CD8-positive, alpha-beta memory T cell (primary cell): ENCODE measurements around the gene SPRYD7. TPM values are rescaled to one million over a fixed set of nuclear protein-coding genes. Genes with fewer than 3 reads are reported as not detected.
"Not testable (repeated sequence)": the region's sequence is repeated elsewhere in the genome, so short reads cannot be mapped to it uniquely, and the experiment has no call there.

Experiments
- CTCF ChIA-PET: fragments of 350-600 bp; sonication (Branson Sonifier 250); formaldehyde crosslinking; loops from one replicate; lab custom pipeline; 2021; ENCODE audit warnings: antibody characterized with exemption; lab: Charles Lee
- POLR2A ChIA-PET: fragments of 350-600 bp; sonication (Branson Sonifier 250); formaldehyde crosslinking; loops from one replicate; lab custom pipeline; 2021; ENCODE audit warnings: antibody characterized with exemption; lab: Charles Lee
- DNase-seq, 5 donors: peaks; one replicate each; pipeline versions ENCODE4 v3.0.0 to v3.0.0-alpha.2; 2020 to 2022; ENCODE audit warnings: mixed read lengths in 1 of 5
- H3K27ac ChIP-seq: one replicate; pipeline ENCODE4 v1.7.0; 2013; ENCODE audit warnings: low read depth, mild to moderate bottlenecking, low read length, moderate library complexity
- H3K27me3 ChIP-seq: 2 replicates; pipeline ENCODE4 v1.7.0; 2013; ENCODE audit warnings: low read length, mild to moderate bottlenecking; ENCODE audit not compliant: insufficient read depth, poor library complexity, severe bottlenecking
- H3K36me3 ChIP-seq: 2 replicates; pipeline ENCODE4 v1.7.0; 2013; ENCODE audit warnings: mild to moderate bottlenecking, low read length, moderate library complexity; ENCODE audit not compliant: insufficient read depth
- H3K4me1 ChIP-seq: 2 replicates; pipeline ENCODE4 v1.7.0; 2013; ENCODE audit warnings: mild to moderate bottlenecking, low read length, moderate library complexity; ENCODE audit not compliant: insufficient read depth
- H3K4me3 ChIP-seq: 2 replicates; pipeline ENCODE4 v1.7.0; 2013; ENCODE audit warnings: mild to moderate bottlenecking, low read length
- H3K9me3 ChIP-seq: 2 replicates; pipeline ENCODE4 v1.7.0; 2013; ENCODE audit warnings: mild to moderate bottlenecking, low read length
- H3K27ac Mint-ChIP-seq, 8 donors: one replicate each; pipeline ENCODE4 v1.8.0; 2020 to 2021; ENCODE audit warnings: mixed read lengths in 8 of 8, mild to moderate bottlenecking in 6 of 8, inconsistent platforms in 3 of 8, moderate library complexity in 3 of 8
- H3K27me3 Mint-ChIP-seq, 2 donors: one replicate each; pipeline ENCODE4 v1.8.0; 2020 to 2021; ENCODE audit warnings: mixed read lengths in 2 of 2, mild to moderate bottlenecking in 1 of 2, moderate library complexity in 1 of 2
- H3K36me3 Mint-ChIP-seq, 3 donors: one replicate each; pipeline ENCODE4 v1.8.0; 2020 to 2021; ENCODE audit warnings: mixed read lengths in 3 of 3, inconsistent platforms in 1 of 3, mild to moderate bottlenecking in 1 of 3
- H3K4me1 Mint-ChIP-seq, 3 donors: one replicate each; pipeline ENCODE4 v1.8.0; 2020 to 2021; ENCODE audit warnings: mixed read lengths in 3 of 3, inconsistent platforms in 1 of 3, mild to moderate bottlenecking in 1 of 3
- H3K4me3 Mint-ChIP-seq, 7 donors: one replicate each; pipeline ENCODE4 v1.8.0; 2020 to 2021; ENCODE audit warnings: mixed read lengths in 7 of 7, mild to moderate bottlenecking in 6 of 7, moderate library complexity in 4 of 7, inconsistent platforms in 2 of 7
- H3K9me3 Mint-ChIP-seq, 5 donors: one replicate each; pipeline ENCODE4 v1.8.0; 2020 to 2022; ENCODE audit warnings: mixed read lengths in 5 of 5, mild to moderate bottlenecking in 3 of 5, moderate library complexity in 2 of 5, inconsistent platforms in 1 of 5
- polyA plus RNA-seq: library from polyadenylated mRNA; unstranded; fragments of 300-500 nt; fragmentation: Illumina TruSeq; gene quantifications from one replicate; pipeline ENCODE4 v1.2.3, GENCODE V29; 2021
- total RNA-seq, 2 experiments: library from RNA; stranded (reverse); gene quantifications; one replicate each; pipeline ENCODE4 v1.2.3, GENCODE V29; 2021

SPRYD7 gene
- total and polyA plus RNA-seq, 3 experiments from 2014 or later: 3.4 to 10.1 (median 8.8) TPM

GRCh38 chr13:49967456-49967855 lies 31.3 kb upstream of the SPRYD7 start:
- Mint-ChIP-seq H3K9me3 (peaks cover 19 to 30% (median 21%) of the 10 kb centered on the region in 5 donors), H3K27ac (no peak overlapping the region), H3K4me3 (no peak overlapping the region), H3K4me1 (no peaks in the 10 kb centered on the region), H3K36me3 (peaks cover 7 to 43% (median 19%) of the 10 kb centered on the region in 3 donors), H3K27me3 (no peaks in the 10 kb centered on the region)
- Histone ChIP-seq H3K27me3 (no peaks in the 10 kb centered on the region), H3K36me3 (no peaks in the 10 kb centered on the region), H3K4me3 (no peak overlapping the region), H3K27ac (no peak overlapping the region), H3K9me3 (no peaks in the 10 kb centered on the region), H3K4me1 (no peaks in the 10 kb centered on the region)
- no peak for DNase-seq
- CTCF ChIA-PET: no interaction called here
- POLR2A ChIA-PET: interaction anchor here (0.6 kb wide), 1 partner anchor 1772 kb away, joined by 3 read pairs; no protein-coding TSS in a partner anchor

- Histone ChIP-seq H3K4me3 (no peak overlapping the region), H3K27ac (no peak overlapping the region), H3K27me3 (no peaks in the 10 kb centered on the region), H3K4me1 (no peaks in the 10 kb centered on the region), H3K36me3 (no peaks in the 10 kb centered on the region), H3K9me3 (no peaks in the 10 kb centered on the region)
- H3K9me3 Mint-ChIP-seq: peaks cover 12 to 22% (median 13%) of the 10 kb centered on the region in 5 donors
- H3K4me1 Mint-ChIP-seq: no peaks in the 10 kb centered on the region
- peaks cover 3 to 29% (median 4%) of the 10 kb centered on the region in 3 donors for H3K36me3 Mint-ChIP-seq
- no peak for DNase-seq
- H3K27me3 Mint-ChIP-seq: peaks cover 3 to 15% of the 10 kb centered on the region in 2 donors
- H3K4me3 Mint-ChIP-seq: no peak overlapping the region
- ChIA-PET CTCF (no interaction called here), POLR2A (no interaction called here)
- no peak overlapping the region for H3K27ac Mint-ChIP-seq
Measured at GRCh38 chr13:49958321-49958720, 22.2 kb upstream of the SPRYD7 start.

GRCh38 chr13:49956131-49956530 lies 20.0 kb upstream of the SPRYD7 start:
- ChIA-PET POLR2A (no interaction called here), CTCF (no interaction called here)
- peaks cover 4 to 15% (median 5%) of the 10 kb centered on the region in 5 donors for H3K9me3 Mint-ChIP-seq

GRCh38 chr13:49954674-49955455 lies 18.7 kb upstream of the SPRYD7 start:
- no peak for DNase-seq

More at GRCh38 chr13:49956131-49956530, 20.0 kb upstream of the SPRYD7 start:
- Histone ChIP-seq H3K4me1 (no peaks in the 10 kb centered on the region), H3K4me3 (no peak overlapping the region), H3K36me3 (no peaks in the 10 kb centered on the region), H3K9me3 (no peaks in the 10 kb centered on the region), H3K27ac (no peak overlapping the region), H3K27me3 (no peaks in the 10 kb centered on the region)
- no peak overlapping the region for H3K27ac Mint-ChIP-seq
- H3K36me3 Mint-ChIP-seq: peaks cover 0 to 17% (median 2%) of the 10 kb centered on the region in 3 donors
- no peaks in the 10 kb centered on the region for H3K4me1 Mint-ChIP-seq
- peaks cover 4 to 15% of the 10 kb centered on the region in 2 donors for H3K27me3 Mint-ChIP-seq
- DNase-seq: no peak
- H3K4me3 Mint-ChIP-seq: no peak overlapping the region

GRCh38 chr13:49953560-49953959 lies 17.4 kb upstream of the SPRYD7 start:
- no peak overlapping the region for H3K27ac Mint-ChIP-seq
- DNase-seq: no peak
- Histone ChIP-seq H3K36me3 (no peaks in the 10 kb centered on the region), H3K27me3 (no peaks in the 10 kb centered on the region), H3K27ac (no peak overlapping the region), H3K4me3 (no peak overlapping the region), H3K4me1 (no peaks in the 10 kb centered on the region), H3K9me3 (no peaks in the 10 kb centered on the region)
- H3K4me1 Mint-ChIP-seq: no peaks in the 10 kb centered on the region
- ChIA-PET POLR2A (no interaction called here), CTCF (no interaction called here)
- H3K36me3 Mint-ChIP-seq: peaks cover 0 to 5% (median 0%) of the 10 kb centered on the region in 3 donors
- peaks cover 5 to 23% of the 10 kb centered on the region in 2 donors for H3K27me3 Mint-ChIP-seq
- peaks cover 0 to 3% (median 0%) of the 10 kb centered on the region in 5 donors for H3K9me3 Mint-ChIP-seq
- H3K4me3 Mint-ChIP-seq: no peak overlapping the region

More at GRCh38 chr13:49954674-49955455, 18.7 kb upstream of the SPRYD7 start:
- Histone ChIP-seq H3K27ac (no peak overlapping the region), H3K4me1 (no peaks in the 10 kb centered on the region), H3K27me3 (no peaks in the 10 kb centered on the region), H3K36me3 (no peaks in the 10 kb centered on the region), H3K4me3 (no peak overlapping the region), H3K9me3 (no peaks in the 10 kb centered on the region)
- peaks cover 0 to 7% (median under 1%) of the 10 kb centered on the region in 5 donors for H3K9me3 Mint-ChIP-seq
- ChIA-PET POLR2A (no interaction called here), CTCF (no interaction called here)
- peaks cover 4 to 18% of the 10 kb centered on the region in 2 donors for H3K27me3 Mint-ChIP-seq
- H3K36me3 Mint-ChIP-seq: peaks cover 0 to 12% (median 0%) of the 10 kb centered on the region in 3 donors
- no peak overlapping the region for H3K4me3 Mint-ChIP-seq
- H3K4me1 Mint-ChIP-seq: no peaks in the 10 kb centered on the region
- no peak overlapping the region for H3K27ac Mint-ChIP-seq

GRCh38 chr13:49951754-49952535 lies 15.8 kb upstream of the SPRYD7 start:
- Mint-ChIP-seq H3K27me3 (peaks cover 4 to 27% of the 10 kb centered on the region in 2 donors), H3K4me1 (no peaks in the 10 kb centered on the region), H3K27ac (no peak overlapping the region), H3K4me3 (no peak overlapping the region), H3K36me3 (no peaks in the 10 kb centered on the region), H3K9me3 (peaks cover 0 to 5% (median 0%) of the 10 kb centered on the region in 5 donors)
- ChIA-PET CTCF (no interaction called here), POLR2A (no interaction called here)
- Histone ChIP-seq H3K27me3 (no peaks in the 10 kb centered on the region), H3K9me3 (no peaks in the 10 kb centered on the region), H3K27ac (no peak overlapping the region), H3K36me3 (no peaks in the 10 kb centered on the region), H3K4me3 (no peak overlapping the region), H3K4me1 (no peaks in the 10 kb centered on the region)
- no peak for DNase-seq

- H3K27me3 Mint-ChIP-seq: peaks cover 4 to 21% of the 10 kb centered on the region in 2 donors
- H3K4me1 ChIP-seq, H3K4me1 Mint-ChIP-seq, H3K27ac ChIP-seq, H3K36me3 ChIP-seq, H3K9me3 Mint-ChIP-seq, H3K9me3 ChIP-seq, H3K27ac Mint-ChIP-seq, CTCF ChIA-PET, DNase-seq, POLR2A ChIA-PET, H3K27me3 ChIP-seq, H3K4me3 ChIP-seq, H3K4me3 Mint-ChIP-seq: not testable (repeated sequence)
- peaks cover 0 to 12% (median 2%) of the 10 kb centered on the region in 3 donors for H3K36me3 Mint-ChIP-seq
Measured at GRCh38 chr13:49948777-49949270, 12.7 kb upstream of the SPRYD7 start.

- Mint-ChIP-seq H3K9me3 (peaks cover 0 to 1% (median 0%) of the 10 kb centered on the region in 5 donors), H3K4me1 (peaks cover 13 to 23% (median 13%) of the 10 kb centered on the region in 3 donors), H3K36me3 (peaks cover 0 to 11% (median 2%) of the 10 kb centered on the region in 3 donors), H3K27ac (no peak overlapping the region), H3K27me3 (peaks cover 0 to 4% of the 10 kb centered on the region in 2 donors), H3K4me3 (peak overlapping the region in 1 of 7 donors; percentile 42)
- Histone ChIP-seq H3K4me3 (no peak overlapping the region), H3K36me3 (no peaks in the 10 kb centered on the region), H3K27me3 (no peaks in the 10 kb centered on the region), H3K9me3 (no peaks in the 10 kb centered on the region), H3K4me1 (peaks cover 14% of the 10 kb centered on the region), H3K27ac (no peak overlapping the region)
- CTCF ChIA-PET: no interaction called here
- DNase-seq: no peak
- POLR2A ChIA-PET: no interaction called here
Measured at GRCh38 chr13:49939321-49939720, 3.2 kb upstream of the SPRYD7 start.
